H9 (cell line): ENCODE measurements around the gene BRD9. TPM values are rescaled to one million over a fixed set of nuclear protein-coding genes. Genes with fewer than 3 reads are reported as not detected.
A peak's percentile ranks its signal among the peaks of the same experiment; 100 is the strongest.

Source experiments
- DNase-seq: peaks from one replicate; pipeline ENCODE4 v3.0.0-alpha.2; 2017
- H2AFZ ChIP-seq: one replicate; pipeline ENCODE4 v1.6.1; 2013; ENCODE audit warnings: mild to moderate bottlenecking, low read length, control low read depth, moderate library complexity
- H2AK5ac ChIP-seq: 2 replicates; pipeline ENCODE4 v1.6.1; 2013; ENCODE audit warnings: low read length, control low read depth, mixed read lengths; ENCODE audit not compliant: insufficient read length
- H2BK120ac ChIP-seq: one replicate; pipeline ENCODE4 v1.6.1; 2013; ENCODE audit warnings: low read depth, mild to moderate bottlenecking, low read length, control low read depth, inconsistent platforms; ENCODE audit not compliant: poor library complexity, severe bottlenecking
- H2BK12ac ChIP-seq: 2 replicates; pipeline ENCODE4 v1.6.1; 2013; ENCODE audit warnings: low read length, control low read depth, mixed read lengths, low read depth; ENCODE audit not compliant: insufficient read length
- H2BK15ac ChIP-seq: 2 replicates; pipeline ENCODE4 v1.6.1; 2013; ENCODE audit warnings: low read depth, low read length, control low read depth
- H2BK20ac ChIP-seq: one replicate; pipeline ENCODE4 v1.6.1; 2013; ENCODE audit warnings: low read depth, mild to moderate bottlenecking, low read length, control low read depth, inconsistent platforms; ENCODE audit not compliant: poor library complexity, severe bottlenecking
- H2BK5ac ChIP-seq: 2 replicates; pipeline ENCODE4 v1.6.1; 2013; ENCODE audit warnings: low read length, control low read depth, mixed read lengths; ENCODE audit not compliant: insufficient read length
- H3K14ac ChIP-seq: 2 replicates; pipeline ENCODE4 v1.6.1; 2013; ENCODE audit warnings: low read length, control low read depth; ENCODE audit not compliant: insufficient read depth
- H3K18ac ChIP-seq: 2 replicates; pipeline ENCODE4 v1.6.1; 2013; ENCODE audit warnings: low read depth, mild to moderate bottlenecking, mixed read lengths, low read length, control low read depth; ENCODE audit not compliant: insufficient read length
- H3K23ac ChIP-seq: 2 replicates; pipeline ENCODE4 v1.6.1; 2013; ENCODE audit warnings: low read length, control low read depth, mixed read lengths, low read depth; ENCODE audit not compliant: insufficient read length
- H3K23me2 ChIP-seq: 2 replicates; pipeline ENCODE4 v1.6.1; 2013; ENCODE audit warnings: low read depth, mild to moderate bottlenecking, mixed read lengths, low read length, control low read depth; ENCODE audit not compliant: insufficient read length, poor library complexity, severe bottlenecking
- H3K27ac ChIP-seq: 2 replicates; pipeline ENCODE4 v1.5.1; 2013; ENCODE audit warnings: low read length, control low read depth, mixed read lengths, low read depth; ENCODE audit not compliant: insufficient read length
- H3K27me3 ChIP-seq: 2 replicates; pipeline ENCODE4 v1.6.1; 2013; ENCODE audit warnings: low read length, control low read depth, inconsistent platforms; ENCODE audit not compliant: insufficient read depth
- H3K4ac ChIP-seq: 2 replicates; pipeline ENCODE4 v1.6.1; 2013; ENCODE audit warnings: low read depth, mild to moderate bottlenecking, control low read depth, inconsistent platforms, low read length, moderate library complexity
- H3K4me1 ChIP-seq: 2 replicates; pipeline ENCODE4 v1.6.1; 2013; ENCODE audit warnings: low read length, control low read depth, inconsistent platforms; ENCODE audit not compliant: insufficient read depth
- H3K4me2 ChIP-seq: 2 replicates; pipeline ENCODE4 v1.6.1; 2013; ENCODE audit warnings: low read length, control low read depth, mixed read lengths; ENCODE audit not compliant: insufficient read length, insufficient read depth
- H3K56ac ChIP-seq: 2 replicates; pipeline ENCODE4 v1.6.1; 2013; ENCODE audit warnings: low read depth, mild to moderate bottlenecking, mixed read lengths, low read length, control low read depth; ENCODE audit not compliant: insufficient read length
- H3K79me1 ChIP-seq: 2 replicates; pipeline ENCODE4 v1.6.1; 2013; ENCODE audit warnings: low read depth, mild to moderate bottlenecking, moderate library complexity, low read length, control low read depth, inconsistent platforms; ENCODE audit not compliant: insufficient read depth, poor library complexity, severe bottlenecking
- H3K79me2 ChIP-seq: 2 replicates; pipeline ENCODE4 v1.6.1; 2013; ENCODE audit warnings: low read length, control low read depth, inconsistent platforms; ENCODE audit not compliant: insufficient read depth
- H3K9ac ChIP-seq: 2 replicates; pipeline ENCODE4 v1.6.1; 2013; ENCODE audit warnings: low read length, control low read depth, mixed read lengths; ENCODE audit not compliant: insufficient read length; ENCODE audit errors: extremely low read depth
- H3K9me3 ChIP-seq: one replicate; pipeline ENCODE4 v1.6.1; 2013; ENCODE audit warnings: low read depth, low read length, inconsistent platforms; ENCODE audit not compliant: control insufficient read depth
- H3T11ph ChIP-seq: one replicate; pipeline ENCODE4 v1.6.1; 2013; ENCODE audit warnings: mild to moderate bottlenecking, low read length, control low read depth, inconsistent platforms
- H4K20me1 ChIP-seq: one replicate; pipeline ENCODE4 v1.6.1; 2013; ENCODE audit not compliant: control insufficient read depth, insufficient read length, insufficient read depth
- H4K5ac ChIP-seq: 2 replicates; pipeline ENCODE4 v1.6.1; 2013; ENCODE audit warnings: low read depth, mild to moderate bottlenecking, mixed read lengths, low read length, control low read depth; ENCODE audit not compliant: insufficient read length
- H4K8ac ChIP-seq: replicated peaks from 2 replicates; pipeline ENCODE4 v1.6.1; 2013; ENCODE audit warnings: low read length, control low read depth, mixed read lengths, low read depth; ENCODE audit not compliant: insufficient read length
- H4K91ac ChIP-seq: 2 replicates; pipeline ENCODE4 v1.6.1; 2013; ENCODE audit warnings: low read depth, mild to moderate bottlenecking, moderate library complexity, mixed read lengths, low read length, control low read depth; ENCODE audit not compliant: insufficient read length
- H3K27ac Mint-ChIP-seq, 3 experiments: 2 replicates in 2 of 3; 3 replicates in 1 of 3; pipeline ENCODE4 v1.8.0; 2020 to 2021; ENCODE audit warnings: mixed read lengths in 3 of 3, mild to moderate bottlenecking in 1 of 3, moderate library complexity in 1 of 3
- H3K27me3 Mint-ChIP-seq: 2 replicates; pipeline ENCODE4 v1.8.0; 2021; ENCODE audit warnings: low read depth, mild to moderate bottlenecking, moderate library complexity, mixed read lengths
- H3K36me3 Mint-ChIP-seq, 3 experiments: 2 replicates in 2 of 3; 3 replicates in 1 of 3; pipeline ENCODE4 v1.8.0; 2020 to 2021; ENCODE audit warnings: low read depth in 3 of 3, mixed read lengths in 3 of 3; ENCODE audit not compliant: insufficient read depth in 1 of 3
- H3K4me1 Mint-ChIP-seq, 2 experiments: 2 replicates each; pipeline ENCODE4 v1.8.0; 2020; ENCODE audit warnings: mixed read lengths in 2 of 2
- H3K4me3 Mint-ChIP-seq, 2 experiments: 2 replicates in 1 of 2; 3 replicates in 1 of 2; pipeline ENCODE4 v1.8.0; 2020 to 2021; ENCODE audit warnings: mild to moderate bottlenecking in 2 of 2, mixed read lengths in 2 of 2, moderate library complexity in 1 of 2
- H3K9me3 Mint-ChIP-seq, 2 experiments: 2 replicates in 1 of 2; 3 replicates in 1 of 2; pipeline ENCODE4 v1.8.0; 2020; ENCODE audit warnings: mild to moderate bottlenecking in 2 of 2, mixed read lengths in 2 of 2, moderate library complexity in 1 of 2
- CTCF ChIP-seq: fragments of 200-600 bp; sonication (generic); conservative IDR thresholded peaks from 3 replicates; pipeline ENCODE4 v1.8.0; 2021; ENCODE audit warnings: antibody characterized with exemption, mild to moderate bottlenecking
- WGBS: extraction: QIAGEN DNeasy Blood & Tissue Kit; methylation state at CpG from one replicate; pipeline ENCODE4 v1.1.7; 2013; ENCODE audit warnings: missing lambda C conversion rate, low lambda C conversion rate, mixed read lengths; ENCODE audit not compliant: insufficient read length; ENCODE audit errors: extremely low coverage; 5-methylcytosine and 5-hydroxymethylcytosine counted together
- total RNA-seq: library from RNA; stranded (reverse); gene quantifications from 2 replicates; pipeline ENCODE4 v1.2.1, GENCODE V29; 2021

The BRD9 gene
- total RNA-seq, 1 experiment from 2014 or later: 70.5 TPM

DNA sequence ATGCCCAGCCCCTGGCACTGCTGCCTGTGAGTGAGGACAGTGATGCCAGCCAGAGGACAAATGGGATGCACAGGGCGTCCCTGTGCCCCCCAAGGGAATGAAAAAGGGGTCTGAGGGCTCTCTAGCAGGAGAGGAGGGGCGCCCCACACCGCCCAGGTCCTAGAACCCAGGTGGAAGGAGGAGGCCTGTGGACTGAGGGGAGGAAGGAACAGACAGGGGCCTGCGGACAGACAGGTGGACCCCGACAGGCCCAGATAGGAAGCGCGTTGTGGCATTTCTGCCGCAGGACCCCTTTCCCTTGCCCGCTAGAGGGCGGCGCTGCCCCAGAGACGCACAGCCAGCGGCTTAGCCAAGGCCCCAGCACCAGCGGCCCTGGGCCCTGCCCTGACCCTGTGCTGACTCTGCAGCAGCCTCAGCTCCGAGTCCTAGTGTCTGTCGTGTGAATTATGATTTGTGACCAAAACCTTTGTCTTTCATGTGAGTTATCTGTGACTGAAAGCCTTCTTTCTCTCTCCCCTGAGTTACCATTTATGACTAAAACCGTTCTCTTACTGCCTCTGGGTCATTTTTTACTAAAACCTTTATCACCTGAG, 30.8 kb upstream of the BRD9 start:
- no peaks in the 10 kb centered on the region for H3K23me2 ChIP-seq
- no peak overlapping the region for H4K5ac ChIP-seq
- no peak overlapping the region for H3K27ac Mint-ChIP-seq
- H3K4me3 Mint-ChIP-seq: no peak overlapping the region
- H3K36me3 Mint-ChIP-seq: peaks cover under 1 to 10% (median 7%) of the 10 kb centered on the region in 3 experiments; a peak in 6 of 7 replicates
- no peak overlapping the region for H3K4ac ChIP-seq
- no peaks in the 10 kb centered on the region for H3K9me3 Mint-ChIP-seq
- no peak overlapping the region for H3T11ph ChIP-seq
- H3K79me2 ChIP-seq: no peaks in the 10 kb centered on the region
- H2BK5ac ChIP-seq: no peak overlapping the region
- no peak overlapping the region for H3K27ac ChIP-seq
- H2BK20ac ChIP-seq: no peak overlapping the region
- no peak overlapping the region for H3K4me2 ChIP-seq
- DNase-seq: peak; percentile 87
- no peaks in the 10 kb centered on the region for H3K9me3 ChIP-seq
- H2AK5ac ChIP-seq: no peak overlapping the region
- no peak overlapping the region for H3K14ac ChIP-seq
- no peak overlapping the region for H3K18ac ChIP-seq
- no peaks in the 10 kb centered on the region for H4K20me1 ChIP-seq
- no peaks in the 10 kb centered on the region for H3K79me1 ChIP-seq
- H2AFZ ChIP-seq: no peak overlapping the region
- no peak overlapping the region for H2BK12ac ChIP-seq
- H3K4me1 Mint-ChIP-seq: peaks cover 7 to 9% of the 10 kb centered on the region in 2 experiments
- peaks cover 3% of the 10 kb centered on the region; the same call in 1 of the 2 replicates for H3K27me3 ChIP-seq
- no peak overlapping the region for H2BK120ac ChIP-seq
- no peak overlapping the region for H3K56ac ChIP-seq
- no peak overlapping the region for H4K8ac ChIP-seq
- no peak overlapping the region for H3K9ac ChIP-seq
- no CpG with 5 or more reads among the region's 17 CpGs for WGBS
- H3K27me3 Mint-ChIP-seq: peaks cover 43% of the 10 kb centered on the region
- no peak overlapping the region for H4K91ac ChIP-seq
- no peak overlapping the region for H2BK15ac ChIP-seq
- H3K23ac ChIP-seq: no peak overlapping the region
- no peaks in the 10 kb centered on the region for H3K4me1 ChIP-seq
- peak; percentile 97 for TF ChIP-seq CTCF
